Measurements from ENCODE around the gene CNTNAP2. TPM values are rescaled to one million over a fixed set of nuclear protein-coding genes. Genes with fewer than 3 reads are reported as not detected.
"Not testable (repeated sequence)": the region's sequence is repeated elsewhere in the genome, so short reads cannot be mapped to it uniquely, and the experiment has no call there.

CNTNAP2 gene
- total and polyA plus RNA-seq, 2 of the 8 experiments (the other 6 are each of a cell fraction or from before 2014, with no cell fraction given) = 27.9 to 71.0 TPM

DNA sequence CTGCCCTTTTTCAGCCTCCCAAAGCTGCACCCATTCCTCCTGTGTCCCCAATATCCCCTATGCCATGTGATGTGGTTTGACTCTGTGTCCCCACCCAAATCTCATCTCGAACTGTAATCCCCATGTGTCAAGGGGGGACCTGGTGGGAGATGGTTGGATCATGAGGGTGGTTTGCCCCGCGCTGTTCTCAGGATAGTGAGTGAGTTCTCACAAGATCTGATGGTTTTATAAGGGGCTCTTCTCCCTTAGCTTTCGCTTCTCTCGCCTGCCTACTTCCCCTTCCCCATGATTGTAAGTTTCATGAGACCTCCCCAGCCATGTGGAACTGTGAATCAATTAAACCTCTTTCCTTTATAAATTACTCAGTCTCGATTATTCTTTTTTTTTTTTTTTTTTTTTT, 2185.8 kb downstream of the CNTNAP2 start:
- not testable (repeated sequence) for H2AFZ ChIP-seq (ENCODE audit: low read length); H3K27me3 ChIP-seq (replicated peaks in 1 of 4; ENCODE audit: control insufficient read depth in 3 of 4, extremely low read depth in 1 of 4, insufficient read depth in 3 of 4, low read length in 3 of 4); H3K4ac ChIP-seq (replicated peaks; ENCODE audit: insufficient read length, low read depth, low read length); H3K36me3 ChIP-seq (ENCODE audit: control insufficient read depth in 2 of 4, insufficient read depth in 4 of 4, low read length in 3 of 4); H4K91ac ChIP-seq (replicated peaks; ENCODE audit: insufficient read length, low read length); H3K18ac ChIP-seq (ENCODE audit: extremely low read depth, low read length); DNase-seq (ENCODE audit: low read depth in 1 of 2, low spot score in 2 of 2); H3K23me2 ChIP-seq (ENCODE audit: low read depth, low read length); H2BK5ac ChIP-seq (ENCODE audit: low read depth, low read length); H4K5ac ChIP-seq (ENCODE audit: insufficient read length, low read depth, low read length); H3K56ac ChIP-seq (replicated peaks; ENCODE audit: insufficient read length, low read depth, low read length); H3K4me3 ChIP-seq (ENCODE audit: extremely low read depth in 1 of 4, insufficient read depth in 2 of 4, low read depth in 3 of 4, low read length in 4 of 4); H3K79me2 ChIP-seq (ENCODE audit: control insufficient read depth in 1 of 2, insufficient read depth in 2 of 2, low read length in 2 of 2); H3K27ac ChIP-seq (ENCODE audit: low read depth, low read length); H2BK12ac ChIP-seq (ENCODE audit: low read depth, low read length); FAIRE-seq; H4K20me1 ChIP-seq (replicated peaks in 1 of 2; ENCODE audit: control insufficient read depth in 1 of 2, insufficient read depth in 2 of 2, low read length in 2 of 2); H3K23ac ChIP-seq (ENCODE audit: insufficient read length); H4K8ac ChIP-seq (ENCODE audit: extremely low read depth, insufficient read depth, low read length); H3K14ac ChIP-seq (ENCODE audit: insufficient read length); H3K4me2 ChIP-seq (ENCODE audit: insufficient read depth in 1 of 2, low read depth in 2 of 2, low read length in 2 of 2); H3K9me3 ChIP-seq (ENCODE audit: insufficient read depth in 2 of 2, low read depth in 1 of 2, low read length in 1 of 2); H3K79me1 ChIP-seq (ENCODE audit: low read depth, low read length); H2BK120ac ChIP-seq (replicated peaks; ENCODE audit: low read depth, low read length); H3K9ac ChIP-seq (replicated peaks in 1 of 4; ENCODE audit: extremely low read depth in 1 of 4, low read depth in 3 of 4, low read length in 3 of 4); H2AK5ac ChIP-seq (ENCODE audit: low read depth, low read length)
- ChIA-PET CTCF (ENCODE audit: partially characterized antibody) (interaction anchor here (0.5 to 1.2 kb wide), 3 partner anchors 10 to 20 kb away, joined by 3 read pairs; no protein-coding TSS in a partner anchor), POLR2A (ENCODE audit: partially characterized antibody) (interaction anchor here (1.4 kb wide), 1 partner anchor 37 kb away, joined by 3 read pairs; no protein-coding TSS in a partner anchor)
- H3K4me1 ChIP-seq (replicated peaks in 1 of 4; ENCODE audit: control insufficient read depth in 3 of 4, insufficient read depth in 4 of 4, low read length in 3 of 4) = peaks cover 1 to 10% (median 6%) of the 10 kb centered on the region in 4 experiments; a peak in 4 of 7 replicates
- 0 out of 2 replicates have a peak overlapping the region, but pooled peaks have one; percentile 31 for H2BK15ac ChIP-seq (ENCODE audit: low read length)
- 0 out of 2 replicates have a peak overlapping the region, but pooled peaks have one; percentile 25 for H2BK20ac ChIP-seq (ENCODE audit: low read length)
- whole genome bisulfite sequencing, 2 experiments (ENCODE audit: extremely low coverage in 1 of 2, insufficient coverage in 1 of 2, insufficient read length in 1 of 2, insufficient replicate concordance in 2 of 2, low coverage in 1 of 2, low lambda C conversion rate in 2 of 2, missing lambda C conversion rate in 1 of 2) = 80% methylated on average over 4 of the region's 6 CpGs; no CpG with 5 or more reads in 1 of the 2 experiments
